Measurements from ENCODE around the gene LHX8. TPM values are rescaled to one million over a fixed set of nuclear protein-coding genes. Genes with fewer than 3 reads are reported as not detected.

LHX8 gene
- total and polyA plus RNA-seq, 2 experiments from 2014 or later, result not detected

DNA sequence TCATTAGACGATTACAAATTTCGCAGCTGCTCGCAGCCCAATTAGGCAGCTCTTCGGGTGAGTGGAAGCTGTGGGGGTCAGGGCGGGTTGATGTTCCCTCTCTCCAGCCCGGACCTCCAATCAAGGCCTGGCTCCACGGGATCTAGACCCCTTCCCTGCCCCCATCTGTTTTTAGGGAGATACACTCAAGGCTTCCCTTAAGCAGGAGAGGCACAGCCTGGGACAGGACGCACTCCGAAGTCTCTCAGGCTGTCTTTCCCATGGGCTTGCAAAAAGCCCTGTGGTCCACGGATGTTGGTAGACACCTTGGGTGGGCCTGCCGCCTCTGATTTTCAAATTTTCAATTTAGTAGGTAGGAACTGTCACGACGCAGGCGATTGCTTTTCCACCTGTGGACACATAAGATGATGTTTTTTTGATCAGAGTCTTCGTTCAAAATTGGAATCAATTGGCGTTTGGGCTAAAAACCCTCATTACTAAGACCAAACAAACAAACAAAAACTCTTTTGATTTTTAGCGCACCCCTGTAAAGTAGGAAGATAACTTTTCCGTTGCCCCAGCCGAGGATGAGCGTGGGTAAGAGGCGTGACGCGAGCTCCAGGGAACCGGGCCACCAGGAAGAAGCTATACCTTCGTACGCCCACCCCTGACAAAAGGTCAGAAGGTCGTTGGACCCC lies 2.5 kb upstream of the LHX8 start:
- TF ChIP-seq EZH2 (IDR thresholded peaks at IDR 0.05; ENCODE audit: insufficient read depth, poor library complexity, severe bottlenecking), result peak; percentile 71
- TF ChIP-seq EZH2phosphoT487 (IDR thresholded peaks at IDR 0.05; ENCODE audit: insufficient read depth, low read depth), result no peak
- Histone ChIP-seq H3K4me1 (ENCODE audit: insufficient read depth) (no peaks in the 10 kb centered on the region), H3F3A (ENCODE audit: insufficient read depth) (no peaks in the 10 kb centered on the region), H3K79me2 (ENCODE audit: insufficient read depth) (no peaks in the 10 kb centered on the region), H2AFZ (no peak overlapping the region), H3K4me3 (no peak overlapping the region), H3K9me2 (ENCODE audit: insufficient read depth) (no peaks in the 10 kb centered on the region), H4K20me1 (ENCODE audit: insufficient read depth) (no peaks in the 10 kb centered on the region), H3K36me3 (ENCODE audit: low read depth) (no peaks in the 10 kb centered on the region), H3K4me2 (ENCODE audit: unreplicated experiment) (no peak overlapping the region), H3K27ac (no peak overlapping the region), H3K9ac (no peak overlapping the region), H3K27me3 (replicated peaks; ENCODE audit: insufficient read depth) (peaks cover 94% of the 10 kb centered on the region), H3K9me3 (ENCODE audit: low read depth) (no peaks in the 10 kb centered on the region)
- in situ Hi-C loops (cut with MboI), result no loop called here
- DNase-seq, result no peak
- 15 to 16% methylated on average over 27 of the region's 27 CpGs for WGBS, 2 experiments (ENCODE audit: low coverage in 1 of 2, low lambda C conversion rate in 2 of 2, missing lambda C conversion rate in 2 of 2)

DNA sequence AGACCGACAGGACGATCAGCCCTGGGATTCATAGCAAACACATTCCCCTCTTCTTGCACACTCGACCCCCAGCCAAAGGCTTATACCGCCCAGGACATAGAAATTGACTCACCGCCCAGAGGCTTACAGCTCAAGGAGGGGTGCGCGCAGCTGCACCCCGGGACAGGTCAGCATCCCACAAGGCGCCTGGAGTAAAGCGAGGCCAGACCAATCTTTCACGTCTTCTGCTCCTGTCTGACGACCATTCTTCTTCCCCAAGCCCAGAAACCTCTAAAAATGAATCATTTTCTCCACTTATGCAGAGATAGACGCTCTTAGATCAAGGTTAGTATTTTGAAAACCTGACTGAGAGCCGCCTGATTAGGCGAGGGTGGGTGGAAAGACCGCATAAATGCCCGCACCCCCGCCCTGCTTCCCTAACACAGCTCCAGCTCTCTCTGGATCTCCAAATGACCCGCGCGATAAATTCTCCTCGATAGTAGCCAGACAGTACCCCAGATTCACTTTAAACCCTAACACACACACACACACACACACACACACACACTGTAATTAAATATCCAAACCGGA lies 1.9 kb upstream of the LHX8 start:
- Histone ChIP-seq H3K4me3 (no peak overlapping the region), H4K20me1 (ENCODE audit: insufficient read depth) (no peaks in the 10 kb centered on the region), H3K4me2 (ENCODE audit: unreplicated experiment) (no peak overlapping the region), H3K36me3 (ENCODE audit: low read depth) (no peaks in the 10 kb centered on the region), H3F3A (ENCODE audit: insufficient read depth) (no peaks in the 10 kb centered on the region), H2AFZ (no peak overlapping the region), H3K79me2 (ENCODE audit: insufficient read depth) (no peaks in the 10 kb centered on the region), H3K27me3 (replicated peaks; ENCODE audit: insufficient read depth) (peaks cover 96% of the 10 kb centered on the region), H3K9me3 (ENCODE audit: low read depth) (no peaks in the 10 kb centered on the region), H3K9ac (no peak overlapping the region), H3K9me2 (ENCODE audit: insufficient read depth) (no peaks in the 10 kb centered on the region), H3K4me1 (ENCODE audit: insufficient read depth) (no peaks in the 10 kb centered on the region), H3K27ac (no peak overlapping the region)
- WGBS, 2 experiments (ENCODE audit: low coverage in 1 of 2, low lambda C conversion rate in 2 of 2, missing lambda C conversion rate in 2 of 2), result 7 to 8% methylated on average over 23 of the region's 23 CpGs
- DNase-seq, result no peak
- no peak for TF ChIP-seq EZH2 (IDR thresholded peaks at IDR 0.05; ENCODE audit: insufficient read depth, poor library complexity, severe bottlenecking)
- no peak for TF ChIP-seq EZH2phosphoT487 (IDR thresholded peaks at IDR 0.05; ENCODE audit: insufficient read depth, low read depth)
- in situ Hi-C loops (cut with MboI), result no loop called here

- H2AFZ ChIP-seq, result no peak overlapping the region
- H3K79me2 ChIP-seq (ENCODE audit: insufficient read depth), result no peaks in the 10 kb centered on the region
- no peaks in the 10 kb centered on the region for H4K20me1 ChIP-seq (ENCODE audit: insufficient read depth)
- H3K9ac ChIP-seq, result no peak overlapping the region
- TF ChIP-seq EZH2 (IDR thresholded peaks at IDR 0.05; ENCODE audit: insufficient read depth, poor library complexity, severe bottlenecking) (peak; percentile 27), EZH2phosphoT487 (IDR thresholded peaks at IDR 0.05; ENCODE audit: insufficient read depth, low read depth) (no peak)
- no peak overlapping the region for H3K27ac ChIP-seq
- H3K4me2 ChIP-seq (ENCODE audit: unreplicated experiment), result no peak overlapping the region
- H3K9me2 ChIP-seq (ENCODE audit: insufficient read depth), result no peaks in the 10 kb centered on the region
- in situ Hi-C loops (cut with MboI), result no loop called here
- H3K27me3 ChIP-seq (replicated peaks; ENCODE audit: insufficient read depth), result peaks cover 96% of the 10 kb centered on the region
- no peak overlapping the region for H3K4me3 ChIP-seq
- H3K4me1 ChIP-seq (ENCODE audit: insufficient read depth), result no peaks in the 10 kb centered on the region
- WGBS, 2 experiments (ENCODE audit: low coverage in 1 of 2, low lambda C conversion rate in 2 of 2, missing lambda C conversion rate in 2 of 2), result 16 to 18% methylated on average over 23 of the region's 23 CpGs
- H3K36me3 ChIP-seq (ENCODE audit: low read depth), result no peaks in the 10 kb centered on the region
- H3F3A ChIP-seq (ENCODE audit: insufficient read depth), result no peaks in the 10 kb centered on the region
- no peaks in the 10 kb centered on the region for H3K9me3 ChIP-seq (ENCODE audit: low read depth)
- DNase-seq, result no peak
Measured at GRCh38 chr1:75132812-75133619, 1.2 kb upstream of the LHX8 start.

DNA sequence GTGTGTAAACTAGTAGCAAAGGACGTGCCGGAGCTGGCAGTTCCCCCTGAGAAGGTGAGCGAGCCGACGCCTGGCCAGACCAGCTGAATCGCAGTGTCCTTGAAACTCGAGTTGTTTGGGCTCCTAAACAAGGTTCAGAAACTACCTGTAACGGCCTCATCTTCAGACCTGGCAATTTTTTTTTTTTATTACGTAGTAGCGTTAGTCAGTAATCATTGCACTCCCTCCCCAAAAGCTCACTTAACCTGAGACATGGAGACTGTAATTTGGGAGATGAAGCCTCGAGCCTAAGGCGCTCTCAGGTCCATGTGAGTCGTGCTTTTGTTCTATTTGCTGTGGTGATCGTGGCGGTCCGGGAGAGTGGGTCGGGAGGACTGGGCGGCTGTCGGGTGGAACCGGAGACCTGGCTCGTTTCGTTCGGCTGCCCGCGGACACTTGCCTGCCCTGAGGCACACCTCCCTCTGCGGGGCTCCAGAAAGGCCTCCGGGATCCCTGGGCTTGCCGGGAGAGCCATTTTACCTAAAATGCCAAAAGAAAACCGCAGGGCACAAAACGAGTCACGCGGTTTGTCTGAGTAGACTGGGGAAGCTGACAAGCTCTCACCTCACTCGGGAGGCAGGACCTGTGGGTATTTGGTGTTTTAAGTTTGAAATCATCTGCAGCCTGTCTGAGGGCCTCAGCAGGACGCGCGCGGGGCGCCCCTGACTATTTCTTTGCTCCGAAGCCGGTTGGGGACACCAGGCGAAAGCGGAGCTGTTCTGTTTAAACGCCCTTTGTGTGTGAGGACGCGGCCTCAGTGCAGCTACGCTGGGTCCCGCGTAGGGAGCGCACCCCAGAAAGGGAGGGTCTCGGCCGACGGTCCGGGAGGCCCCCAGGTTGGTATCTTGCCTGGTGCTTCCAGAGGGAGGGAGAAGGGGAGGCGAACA lies 722 bp downstream of the LHX8 start:
- H3K9me3 ChIP-seq (ENCODE audit: low read depth), result no peaks in the 10 kb centered on the region
- peak overlapping the region; percentile 32 for H3K4me2 ChIP-seq (ENCODE audit: unreplicated experiment)
- no peak overlapping the region for H3K27ac ChIP-seq
- peaks cover 87% of the 10 kb centered on the region for H3K27me3 ChIP-seq (replicated peaks; ENCODE audit: insufficient read depth)
- H4K20me1 ChIP-seq (ENCODE audit: insufficient read depth), result no peaks in the 10 kb centered on the region
- no peak overlapping the region for H3K9ac ChIP-seq
- 0 out of 2 replicates have a peak overlapping the region, but pooled peaks have one; percentile 9 for H3K4me3 ChIP-seq
- TF ChIP-seq EZH2 (IDR thresholded peaks at IDR 0.05; ENCODE audit: insufficient read depth, poor library complexity, severe bottlenecking) (peak; percentile 61), EZH2phosphoT487 (IDR thresholded peaks at IDR 0.05; ENCODE audit: insufficient read depth, low read depth) (no peak)
- in situ Hi-C loops (cut with MboI), result no loop called here
- no peak for DNase-seq
- H3K79me2 ChIP-seq (ENCODE audit: insufficient read depth), result no peaks in the 10 kb centered on the region
- H3K36me3 ChIP-seq (ENCODE audit: low read depth), result no peaks in the 10 kb centered on the region
- H2AFZ ChIP-seq, result peak overlapping the region; percentile 13; the same call in 1 of the 2 replicates
- WGBS, 2 experiments (ENCODE audit: low coverage in 1 of 2, low lambda C conversion rate in 2 of 2, missing lambda C conversion rate in 2 of 2), result 13 to 14% methylated on average over 54 of the region's 54 CpGs
- H3K4me1 ChIP-seq (ENCODE audit: insufficient read depth), result no peaks in the 10 kb centered on the region
- H3K9me2 ChIP-seq (ENCODE audit: insufficient read depth), result no peaks in the 10 kb centered on the region
- no peaks in the 10 kb centered on the region for H3F3A ChIP-seq (ENCODE audit: insufficient read depth)

Data from GM23248 (cell line).